Middle frontal gyrus (tissue), 1 donor: ENCODE data around the gene NT5DC4.
"Not testable (repeated sequence)": the region's sequence is repeated elsewhere in the genome, so short reads cannot be mapped to it uniquely, and the experiment has no call there.

ENCODE experiments used
- DNase-seq: peaks from one replicate; pipeline ENCODE4 v3.0.0-alpha.2; 2015; ENCODE audit warnings: low spot score; ENCODE audit errors: extremely low spot score

NT5DC4 gene

GRCh38 chr2:112699984-112700667 is 20.7 kb upstream of the NT5DC4 start:
- DNase-seq = no peak

- DNase-seq = no peak
Observed at GRCh38 chr2:112701052-112701451, 19.8 kb upstream of the NT5DC4 start.

GRCh38 chr2:112703684-112704083 is 17.1 kb upstream of the NT5DC4 start:
- DNase-seq = no peak

GRCh38 chr2:112705575-112705974 is 15.2 kb upstream of the NT5DC4 start:
- DNase-seq = no peak

GRCh38 chr2:112706170-112706664 is 14.6 kb upstream of the NT5DC4 start:
- DNase-seq = no peak

GRCh38 chr2:112706947-112707346 is 13.9 kb upstream of the NT5DC4 start:
- not testable (repeated sequence) for DNase-seq

- DNase-seq = no peak
Observed at GRCh38 chr2:112708968-112709367, 11.9 kb upstream of the NT5DC4 start.

GRCh38 chr2:112709703-112710102 is 11.1 kb upstream of the NT5DC4 start:
- DNase-seq = no peak

GRCh38 chr2:112710956-112711750 is 9.7 kb upstream of the NT5DC4 start:
- no peak for DNase-seq

GRCh38 chr2:112712465-112712864 is 8.4 kb upstream of the NT5DC4 start:
- DNase-seq = no peak

GRCh38 chr2:112712903-112713584 is 7.8 kb upstream of the NT5DC4 start:
- DNase-seq = no peak

- no peak for DNase-seq
Observed at GRCh38 chr2:112713585-112713925, 7.3 kb upstream of the NT5DC4 start.

GRCh38 chr2:112713926-112714325 is 6.9 kb upstream of the NT5DC4 start:
- DNase-seq = no peak

GRCh38 chr2:112714331-112714730 is 6.5 kb upstream of the NT5DC4 start:
- DNase-seq = no peak

- DNase-seq = no peak
Observed at GRCh38 chr2:112714836-112715631, 5.8 kb upstream of the NT5DC4 start.

GRCh38 chr2:112716094-112716493 is 4.7 kb upstream of the NT5DC4 start:
- not testable (repeated sequence) for DNase-seq

GRCh38 chr2:112716826-112717352 is 3.9 kb upstream of the NT5DC4 start:
- not testable (repeated sequence) for DNase-seq

- no peak for DNase-seq
Observed at GRCh38 chr2:112718863-112719370, 1.9 kb upstream of the NT5DC4 start.

GRCh38 chr2:112721819-112722522 is 1.2 kb downstream of the NT5DC4 start:
- DNase-seq = no peak
